Neural progenitor cell (in vitro differentiated cells): ENCODE data around the gene GRAMD1B. TPM values are rescaled to one million over a fixed set of nuclear protein-coding genes. Genes with fewer than 3 reads are reported as not detected.
A peak's percentile ranks its signal among the peaks of the same experiment; 100 is the strongest.

Source experiments
- DNase-seq: peaks from one replicate; pipeline ENCODE4 v3.0.0-alpha.2; 2016; ENCODE audit warnings: low spot score
- H2AFZ ChIP-seq: fragments of 200-600 bp; sonication (generic); replicated peaks from 2 replicates; pipeline ENCODE4 v1.6.1; 2016; ENCODE audit warnings: antibody characterized with exemption
- H3F3A ChIP-seq: fragments of 200-600 bp; sonication (generic); 2 replicates; pipeline ENCODE4 v1.6.1; 2016; ENCODE audit warnings: antibody characterized with exemption, low read depth
- H3K27ac ChIP-seq: fragments of 200-600 bp; sonication (generic); 2 replicates; pipeline ENCODE4 v1.5.1; 2016; ENCODE audit warnings: mild to moderate bottlenecking
- H3K27me3 ChIP-seq: fragments of 200-600 bp; sonication (generic); 2 replicates; pipeline ENCODE4 v1.6.1; 2016; ENCODE audit warnings: mild to moderate bottlenecking, moderate library complexity
- H3K36me3 ChIP-seq: fragments of 200-600 bp; sonication (generic); 2 replicates; pipeline ENCODE4 v1.5.1; 2016
- H3K4me1 ChIP-seq: fragments of 200-600 bp; sonication (generic); 2 replicates; pipeline ENCODE4 v1.6.1; 2016; ENCODE audit warnings: mixed run types
- H3K4me2 ChIP-seq: fragments of 200-600 bp; sonication (generic); 2 replicates; pipeline ENCODE4 v1.6.1; 2016
- H3K4me3 ChIP-seq: fragments of 200-600 bp; sonication (generic); 2 replicates; pipeline ENCODE4 v1.5.1; 2016
- H3K79me2 ChIP-seq: fragments of 200-600 bp; sonication (generic); 2 replicates; pipeline ENCODE4 v1.6.1; 2016; ENCODE audit warnings: low read depth
- H3K9ac ChIP-seq: fragments of 200-600 bp; sonication (generic); 2 replicates; pipeline ENCODE4 v1.6.1; 2016
- H3K9me3 ChIP-seq: fragments of 200-600 bp; sonication (generic); 2 replicates; pipeline ENCODE4 v1.5.1; 2016; ENCODE audit warnings: low read depth
- H4K20me1 ChIP-seq: fragments of 200-600 bp; sonication (generic); 2 replicates; pipeline ENCODE4 v1.6.1; 2016; ENCODE audit warnings: low read depth
- H3K27ac Mint-ChIP-seq: 3 replicates; pipeline ENCODE4 v1.8.0; 2021; ENCODE audit warnings: mixed read lengths
- H3K27me3 Mint-ChIP-seq: 2 replicates; pipeline ENCODE4 v1.8.0; 2022; ENCODE audit warnings: low read depth, mild to moderate bottlenecking, inconsistent platforms, moderate library complexity, mixed read lengths; ENCODE audit not compliant: insufficient read depth
- H3K36me3 Mint-ChIP-seq: 3 replicates; pipeline ENCODE4 v1.8.0; 2021; ENCODE audit warnings: mixed read lengths
- H3K4me1 Mint-ChIP-seq: 3 replicates; pipeline ENCODE4 v1.8.0; 2021; ENCODE audit warnings: mixed read lengths
- H3K4me3 Mint-ChIP-seq: 3 replicates; pipeline ENCODE4 v1.8.0; 2021; ENCODE audit warnings: mild to moderate bottlenecking, moderate library complexity, mixed read lengths
- H3K9me3 Mint-ChIP-seq: 3 replicates; pipeline ENCODE4 v1.8.0; 2020; ENCODE audit warnings: mixed read lengths
- EZH2 ChIP-seq: fragments of 200-600 bp; sonication (generic); IDR thresholded peaks from 2 replicates; pipeline ENCODE4 v1.6.1; 2017; ENCODE audit warnings: antibody characterized with exemption, mild to moderate bottlenecking, moderate library complexity
- EZH2phosphoT487 ChIP-seq: fragments of 200-600 bp; sonication (generic); IDR thresholded peaks from 2 replicates; pipeline ENCODE4 v1.6.1; 2017; ENCODE audit warnings: antibody characterized with exemption
- total RNA-seq: library from RNA; depleted of rRNA; stranded (reverse); fragments of >200 nt; gene quantifications from 2 replicates; pipeline ENCODE4 v1.2.3, GENCODE V29; 2015; ENCODE audit warnings: low replicate concordance
- TF ChIP-seq, protein P1 (sequence below): fragments of 200-600 bp; sonication (generic); IDR thresholded peaks from 2 replicates; pipeline ENCODE4 v1.5.1; 2017; ENCODE audit warnings: antibody characterized with exemption, mild to moderate bottlenecking

The GRAMD1B gene
- total RNA-seq, 1 donor from 2014 or later, result 12.6 TPM

DNA sequence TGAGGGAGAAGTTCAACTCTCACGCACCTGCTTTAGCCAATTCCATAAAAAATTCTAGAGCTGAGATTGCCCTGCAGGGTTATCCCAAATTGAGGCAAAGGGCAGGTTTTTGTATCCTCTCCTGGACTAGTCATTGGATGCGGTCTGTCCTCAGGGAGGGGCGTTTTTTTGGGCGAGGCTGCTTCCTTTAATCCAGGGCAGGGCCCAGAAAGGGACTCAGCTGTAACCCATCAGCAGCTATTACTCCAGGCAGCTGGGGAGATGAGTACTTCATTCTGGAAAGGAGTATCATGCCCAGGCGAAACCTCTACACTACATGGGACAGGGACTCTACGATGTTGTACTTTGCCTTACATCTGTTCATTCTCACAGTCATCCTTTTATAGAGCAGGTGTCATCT lies 121.0 kb downstream of the GRAMD1B start:
- Histone ChIP-seq H3K9ac (no peak overlapping the region), H3K79me2 (no peaks in the 10 kb centered on the region), H3K36me3 (no peaks in the 10 kb centered on the region), H3F3A (peaks cover 16% of the 10 kb centered on the region), H3K4me1 (peaks cover 21% of the 10 kb centered on the region), H3K9me3 (no peaks in the 10 kb centered on the region), H3K27ac (peak overlapping the region; percentile 32), H3K4me3 (no peak overlapping the region), H3K27me3 (no peaks in the 10 kb centered on the region), H4K20me1 (peaks cover 20% of the 10 kb centered on the region), H2AFZ (no peak overlapping the region), H3K4me2 (peak overlapping the region; percentile 62)
- Mint-ChIP-seq H3K27me3 (peaks cover 5% of the 10 kb centered on the region), H3K27ac (no peak overlapping the region), H3K36me3 (peaks cover 3% of the 10 kb centered on the region), H3K4me3 (no peak overlapping the region), H3K9me3 (peaks cover 2% of the 10 kb centered on the region), H3K4me1 (peaks cover 16% of the 10 kb centered on the region)
- no peak for DNase-seq
- TF ChIP-seq EZH2 (no peak), EZH2phosphoT487 (no peak)
- TF ChIP-seq, protein P1, sequence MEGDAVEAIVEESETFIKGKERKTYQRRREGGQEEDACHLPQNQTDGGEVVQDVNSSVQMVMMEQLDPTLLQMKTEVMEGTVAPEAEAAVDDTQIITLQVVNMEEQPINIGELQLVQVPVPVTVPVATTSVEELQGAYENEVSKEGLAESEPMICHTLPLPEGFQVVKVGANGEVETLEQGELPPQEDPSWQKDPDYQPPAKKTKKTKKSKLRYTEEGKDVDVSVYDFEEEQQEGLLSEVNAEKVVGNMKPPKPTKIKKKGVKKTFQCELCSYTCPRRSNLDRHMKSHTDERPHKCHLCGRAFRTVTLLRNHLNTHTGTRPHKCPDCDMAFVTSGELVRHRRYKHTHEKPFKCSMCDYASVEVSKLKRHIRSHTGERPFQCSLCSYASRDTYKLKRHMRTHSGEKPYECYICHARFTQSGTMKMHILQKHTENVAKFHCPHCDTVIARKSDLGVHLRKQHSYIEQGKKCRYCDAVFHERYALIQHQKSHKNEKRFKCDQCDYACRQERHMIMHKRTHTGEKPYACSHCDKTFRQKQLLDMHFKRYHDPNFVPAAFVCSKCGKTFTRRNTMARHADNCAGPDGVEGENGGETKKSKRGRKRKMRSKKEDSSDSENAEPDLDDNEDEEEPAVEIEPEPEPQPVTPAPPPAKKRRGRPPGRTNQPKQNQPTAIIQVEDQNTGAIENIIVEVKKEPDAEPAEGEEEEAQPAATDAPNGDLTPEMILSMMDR, result no peak

DNA sequence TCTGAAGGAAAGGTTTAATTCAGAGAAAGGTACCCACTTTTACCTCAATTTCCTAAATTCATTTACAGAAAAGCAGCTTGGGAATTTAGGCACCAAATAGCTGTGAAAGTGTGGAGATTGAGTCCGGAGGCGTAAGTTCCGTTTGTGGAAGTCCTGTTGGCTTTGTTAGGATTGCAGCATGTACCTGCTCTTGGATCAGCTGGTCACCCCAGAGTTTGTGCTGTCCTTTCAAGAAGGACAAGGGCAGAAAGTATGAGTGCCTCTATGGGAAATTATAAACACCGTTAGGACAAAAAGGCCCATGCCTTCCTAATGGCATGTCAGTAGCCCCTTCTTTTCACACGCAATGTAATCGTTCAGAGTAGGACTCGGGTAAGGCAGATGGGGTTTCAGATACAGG lies 126.6 kb downstream of the GRAMD1B start:
- TF ChIP-seq EZH2phosphoT487 (no peak), EZH2 (no peak)
- TF ChIP-seq, protein P1, result no peak
- Mint-ChIP-seq H3K27me3 (no peaks in the 10 kb centered on the region), H3K27ac (no peak overlapping the region), H3K9me3 (peaks cover 2% of the 10 kb centered on the region), H3K36me3 (peaks cover 3% of the 10 kb centered on the region), H3K4me3 (no peak overlapping the region), H3K4me1 (peaks cover 27% of the 10 kb centered on the region)
- Histone ChIP-seq H3K4me2 (no peak overlapping the region), H3K4me1 (peaks cover 32% of the 10 kb centered on the region), H2AFZ (no peak overlapping the region), H3K27me3 (no peaks in the 10 kb centered on the region), H3K9ac (no peak overlapping the region), H3K9me3 (no peaks in the 10 kb centered on the region), H3K36me3 (no peaks in the 10 kb centered on the region), H3K79me2 (no peaks in the 10 kb centered on the region), H3K27ac (no peak overlapping the region), H3K4me3 (no peak overlapping the region), H3F3A (peaks cover 25% of the 10 kb centered on the region), H4K20me1 (no peaks in the 10 kb centered on the region)
- no peak for DNase-seq

DNA sequence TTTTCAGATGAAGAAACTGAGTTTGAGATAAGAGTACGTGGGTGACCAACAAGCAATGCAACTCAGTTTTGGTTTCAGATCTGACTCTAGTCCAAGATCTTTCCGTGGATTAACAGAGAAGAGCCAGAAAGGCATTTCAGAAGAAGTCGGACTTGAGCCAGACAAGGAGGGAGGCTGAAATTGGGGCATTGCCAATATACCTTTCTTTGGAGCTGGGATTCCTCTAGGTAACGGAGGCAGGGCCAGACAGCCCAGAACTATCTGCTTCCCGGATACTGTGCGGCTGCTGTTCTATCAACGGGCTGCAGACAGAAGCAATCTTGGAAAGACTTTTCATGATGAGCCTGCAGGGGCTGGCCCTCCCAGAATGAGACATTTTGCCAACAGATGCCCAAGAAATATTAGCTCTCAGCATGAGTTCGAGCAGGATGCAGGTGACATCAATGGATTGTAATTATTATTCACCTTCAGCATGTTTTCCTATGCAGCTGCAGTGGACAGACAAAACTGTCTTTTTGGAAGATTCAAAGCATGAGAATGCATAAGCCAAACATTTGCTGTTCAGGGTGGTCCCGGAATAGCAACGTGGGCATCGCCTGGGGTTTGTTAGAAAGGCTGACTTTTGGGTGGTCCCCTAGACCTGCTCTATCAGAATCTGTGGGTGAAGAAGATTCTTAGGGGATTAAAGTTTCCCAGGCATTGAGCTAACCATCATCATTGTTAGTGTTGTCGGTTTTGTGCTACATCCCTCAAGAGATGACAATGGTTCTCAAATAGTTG lies 128.7 kb downstream of the GRAMD1B start:
- Histone ChIP-seq H3K4me1 (peaks cover 32% of the 10 kb centered on the region), H2AFZ (no peak overlapping the region), H3K4me3 (no peak overlapping the region), H3K4me2 (peak overlapping the region; percentile 53), H4K20me1 (peaks cover 4% of the 10 kb centered on the region), H3K9me3 (no peaks in the 10 kb centered on the region), H3K27me3 (no peaks in the 10 kb centered on the region), H3K9ac (no peak overlapping the region), H3K27ac (no peak overlapping the region), H3K36me3 (no peaks in the 10 kb centered on the region), H3K79me2 (no peaks in the 10 kb centered on the region), H3F3A (peaks cover 26% of the 10 kb centered on the region)
- no peak overlapping the region for H3K4me3 Mint-ChIP-seq
- peaks cover 4% of the 10 kb centered on the region for H3K36me3 Mint-ChIP-seq
- TF ChIP-seq, protein P1, result no peak
- no peak for TF ChIP-seq EZH2
- H3K9me3 Mint-ChIP-seq, result peaks cover 2% of the 10 kb centered on the region
- peak; percentile 27 for DNase-seq
- H3K27ac Mint-ChIP-seq, result no peak overlapping the region
- H3K27me3 Mint-ChIP-seq, result peaks cover 2% of the 10 kb centered on the region
- H3K4me1 Mint-ChIP-seq, result peaks cover 34% of the 10 kb centered on the region
